NCI-H2107 (cell line): ENCODE measurements around the gene GFRA4.
"Not testable (repeated sequence)": the region's sequence is repeated elsewhere in the genome, so short reads cannot be mapped to it uniquely, and the experiment has no call there.

Experiments
- DNase-seq: peaks from one replicate; lab custom pipeline; 2025; lab: John Stamatoyannopoulos, UW

Gene GFRA4

GRCh38 chr20:3615171-3615840 lies 47.9 kb downstream of the GFRA4 start:
- not testable (repeated sequence) for DNase-seq

GRCh38 chr20:3614466-3614865 lies 48.7 kb downstream of the GFRA4 start:
- no peak for DNase-seq

DNA sequence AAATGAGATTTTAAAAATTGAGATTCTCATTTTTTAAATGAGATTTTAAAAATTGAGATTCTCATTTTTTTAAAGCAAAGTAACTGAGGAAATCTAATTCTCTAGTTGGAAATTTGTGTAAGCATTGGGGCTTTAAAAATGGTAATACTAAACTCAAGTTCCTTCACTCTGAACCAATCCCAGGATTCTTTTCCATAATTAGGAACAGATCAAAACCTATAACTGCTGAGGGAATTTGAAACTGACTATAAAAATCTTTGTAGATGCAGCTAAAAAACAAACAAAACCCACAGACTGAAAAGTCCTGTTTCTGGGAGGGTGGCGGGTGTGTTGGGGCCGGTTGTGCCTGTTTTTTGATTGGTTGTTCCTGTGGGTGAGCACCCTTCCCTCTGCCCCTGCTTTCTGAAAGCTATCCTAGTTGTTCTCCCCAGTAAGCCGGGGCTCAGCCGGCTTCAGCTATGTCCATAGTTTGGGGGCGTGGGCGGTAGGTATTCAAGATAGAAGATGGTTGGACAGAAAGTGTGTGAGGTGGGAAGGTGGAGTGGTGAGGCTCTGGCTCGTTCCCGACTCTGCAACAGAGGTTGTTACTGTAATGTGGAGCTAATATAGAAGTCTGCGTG lies 49.3 kb downstream of the GFRA4 start:
- no peak for DNase-seq

- no peak for DNase-seq
Observed at GRCh38 chr20:3612795-3613572, 50.2 kb downstream of the GFRA4 start.

DNA sequence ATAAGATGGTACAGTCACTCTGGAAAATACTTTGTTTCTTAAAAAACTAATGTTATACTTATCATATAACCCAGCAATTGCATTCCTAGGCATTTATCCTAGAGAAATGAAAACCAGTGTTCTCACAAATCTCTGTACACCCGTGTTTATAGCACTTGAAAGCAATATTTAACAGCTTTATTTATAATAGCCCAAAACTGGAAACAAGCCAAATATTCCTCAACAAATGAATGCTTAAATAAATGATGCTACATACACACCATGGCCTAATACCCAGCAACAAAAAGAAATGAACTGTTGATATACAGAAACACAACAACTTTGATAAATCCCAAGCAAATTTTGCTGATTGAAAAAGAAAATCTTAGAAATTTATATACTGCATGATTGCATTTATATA lies 51.3 kb downstream of the GFRA4 start:
- no peak for DNase-seq
